Right cardiac atrium (tissue), 5 donors: ENCODE results near the gene GPR22. TPM values are rescaled to one million over a fixed set of nuclear protein-coding genes. Genes with fewer than 3 reads are reported as not detected.

ENCODE experiments used
- ATAC-seq, 2 donors: fragments of 200-7000 bp; cut with Tn5 transposase; one replicate each; pipeline versions ENCODE4 v1.8.0 to v1.9.1; 2020; ENCODE audit warnings: moderate library complexity in 2 of 2, mild to moderate bottlenecking in 1 of 2
- DNase-seq, 3 donors: peaks; one replicate each; pipeline ENCODE4 v3.0.0-alpha.2; 2020
- H3K27ac ChIP-seq: one replicate; pipeline ENCODE4 v1.5.1; 2013; ENCODE audit warnings: mild to moderate bottlenecking, low read length, control low read depth, moderate library complexity
- H3K27me3 ChIP-seq: one replicate; pipeline ENCODE4 v1.6.1; 2013; ENCODE audit not compliant: control insufficient read depth, insufficient read depth
- H3K4me1 ChIP-seq: one replicate; pipeline ENCODE4 v1.6.1; 2013; ENCODE audit warnings: low read length; ENCODE audit not compliant: control insufficient read depth, insufficient read depth
- H3K4me3 ChIP-seq: one replicate; pipeline ENCODE4 v1.5.1; 2013; ENCODE audit warnings: low read length, control low read depth
- H3K9me3 ChIP-seq: one replicate; pipeline ENCODE4 v1.6.1; 2013; ENCODE audit warnings: low read length; ENCODE audit not compliant: control insufficient read depth
- WGBS: extraction: QIAGEN DNeasy Blood & Tissue Kit; methylation state at CpG from one replicate; pipeline ENCODE4 v1.1.7; 2013; 5-methylcytosine and 5-hydroxymethylcytosine counted together
- intact Hi-C, 4 donors: fragments of 100-400 bp; cut with DNase I; formaldehyde crosslinking; loops; one replicate each; pipeline versions ENCODE4 v1.11.0 to v1.14.0; 2022 to 2023
- polyA plus RNA-seq: library from polyadenylated mRNA; stranded (reverse); fragments of 200-250 nt; gene quantifications from one replicate; pipeline ENCODE4 v1.2.3, GENCODE V29; 2013
- total RNA-seq, 4 donors: library from RNA; stranded (reverse); fragmentation: NEBNext Ultra II Directional; extraction: Animal tissue kit (Norgen Biotek cat#: 25700); gene quantifications; one replicate each; pipeline ENCODE4 v1.2.1, GENCODE V29; 2021
- donor health status: healthy with polysubstance abuse.
- donor health status: DM: no; HTN: yes; CAD: no.
- donor health status: DM: no; HTN: no; CAD: no.
- donor health status: DM: no; HTN: yes; CAD: no; lungs with severe emphysema.
- donor health status: DM: yes; HTN: yes; CAD: no.

GPR22 gene
- total and polyA plus RNA-seq, 5 donors: 15.8 to 50.0 (median 43.1) TPM

DNA sequence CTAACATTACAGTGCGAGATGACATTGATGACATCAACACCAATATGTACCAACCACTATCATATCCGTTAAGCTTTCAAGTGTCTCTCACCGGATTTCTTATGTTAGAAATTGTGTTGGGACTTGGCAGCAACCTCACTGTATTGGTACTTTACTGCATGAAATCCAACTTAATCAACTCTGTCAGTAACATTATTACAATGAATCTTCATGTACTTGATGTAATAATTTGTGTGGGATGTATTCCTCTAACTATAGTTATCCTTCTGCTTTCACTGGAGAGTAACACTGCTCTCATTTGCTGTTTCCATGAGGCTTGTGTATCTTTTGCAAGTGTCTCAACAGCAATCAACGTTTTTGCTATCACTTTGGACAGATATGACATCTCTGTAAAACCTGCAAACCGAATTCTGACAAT lies 4.3 kb downstream of the GPR22 start:
- Histone ChIP-seq H3K4me3 (peak overlapping the region; percentile 60), H3K27ac (peak overlapping the region; percentile 45), H3K27me3 (no peaks in the 10 kb centered on the region), H3K9me3 (no peaks in the 10 kb centered on the region), H3K4me1 (no peaks in the 10 kb centered on the region)
- peak in 1 of 2 donors; percentile 36 for ATAC-seq
- 61% methylated on average over 5 of the region's 5 CpGs for WGBS
- no peak for DNase-seq
- intact Hi-C loops: loop anchor here in 1 of 4 donors (10.0 kb wide), 1 partner anchor 269 kb away; no protein-coding TSS in a partner anchor

DNA sequence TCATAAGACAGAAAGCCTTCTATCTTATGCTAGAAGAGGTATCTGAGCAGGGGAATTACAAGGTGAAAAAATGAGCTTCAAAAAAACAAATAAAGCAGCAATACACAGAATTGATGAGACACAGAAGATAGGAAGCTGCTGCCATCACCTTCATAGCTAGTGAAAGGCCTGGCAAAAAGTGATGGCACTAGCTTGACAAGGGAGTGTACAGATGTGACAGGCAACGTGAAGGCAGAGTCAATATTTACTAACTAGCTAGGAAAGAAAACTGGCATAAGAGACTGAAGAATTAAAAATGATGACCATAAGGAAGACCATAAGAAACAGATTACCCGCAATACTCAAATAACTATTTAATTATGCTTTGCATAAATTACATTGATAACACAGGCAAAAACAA lies 9.4 kb downstream of the GPR22 start:
- Histone ChIP-seq H3K27ac (no peak overlapping the region), H3K9me3 (no peaks in the 10 kb centered on the region), H3K4me3 (no peak overlapping the region), H3K4me1 (no peaks in the 10 kb centered on the region), H3K27me3 (no peaks in the 10 kb centered on the region)
- DNase-seq (no peak), ATAC-seq (peak; percentile 48 to 64)
- intact Hi-C loops: loop anchor here in 2 of 4 donors (5.0 to 10.0 kb wide), 2 partner anchors 103 to 275 kb away; partner anchors contain the start of gene BCAP29 (in 1 of the 2)
- WGBS: 69% methylated on average over 2 of the region's 2 CpGs

DNA sequence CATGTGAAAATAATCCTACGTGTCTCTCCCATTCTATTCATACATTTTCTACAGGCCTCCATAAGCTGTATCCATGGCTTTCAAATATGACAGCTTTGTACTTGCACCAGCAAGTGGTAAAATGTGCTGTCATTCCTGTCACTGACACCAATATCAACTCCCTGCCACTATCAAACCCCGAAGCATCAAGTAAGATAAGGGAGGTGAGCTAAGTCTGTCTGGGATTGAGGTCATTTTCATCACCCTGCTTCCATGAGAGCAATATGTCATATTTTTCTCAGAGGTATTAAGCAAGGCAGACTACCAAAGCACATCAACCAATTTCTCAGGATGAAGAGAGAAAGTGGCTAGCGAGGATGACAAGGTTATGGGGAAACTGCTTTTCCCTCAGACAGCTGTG lies 11.1 kb downstream of the GPR22 start:
- intact Hi-C loops: no loop called here
- Histone ChIP-seq H3K27me3 (no peaks in the 10 kb centered on the region), H3K4me3 (no peak overlapping the region), H3K4me1 (no peaks in the 10 kb centered on the region), H3K27ac (no peak overlapping the region), H3K9me3 (no peaks in the 10 kb centered on the region)
- ATAC-seq (peak; percentile 91 to 95), DNase-seq (no peak)
- WGBS: 56% methylated on average over 3 of the region's 3 CpGs

DNA sequence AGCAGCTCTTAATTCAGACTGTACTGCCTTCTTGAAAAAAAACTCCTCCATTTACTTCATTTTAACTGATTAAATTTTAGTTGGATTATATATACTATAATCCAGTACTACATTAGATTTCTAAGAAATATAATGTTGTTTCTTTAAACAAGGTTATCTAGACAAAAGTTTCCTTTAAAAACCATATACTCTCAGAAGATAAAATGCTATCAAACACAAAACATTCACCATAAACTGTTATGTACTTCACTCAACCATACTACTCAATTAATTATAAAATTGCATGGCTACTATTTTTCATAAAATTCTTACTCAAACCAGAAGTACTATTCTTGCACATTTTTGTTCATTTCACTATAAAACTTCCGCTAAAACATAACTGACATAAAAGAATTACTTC lies 12.7 kb downstream of the GPR22 start:
- DNase-seq (no peak), ATAC-seq (no peak)
- no peaks in the 10 kb centered on the region for H3K4me1 ChIP-seq
- no peak overlapping the region for H3K4me3 ChIP-seq
- no peaks in the 10 kb centered on the region for H3K9me3 ChIP-seq
- intact Hi-C loops: no loop called here
- WGBS: 99% methylated on average over 1 of the region's 1 CpG
- no peak overlapping the region for H3K27ac ChIP-seq
- no peaks in the 10 kb centered on the region for H3K27me3 ChIP-seq

DNA sequence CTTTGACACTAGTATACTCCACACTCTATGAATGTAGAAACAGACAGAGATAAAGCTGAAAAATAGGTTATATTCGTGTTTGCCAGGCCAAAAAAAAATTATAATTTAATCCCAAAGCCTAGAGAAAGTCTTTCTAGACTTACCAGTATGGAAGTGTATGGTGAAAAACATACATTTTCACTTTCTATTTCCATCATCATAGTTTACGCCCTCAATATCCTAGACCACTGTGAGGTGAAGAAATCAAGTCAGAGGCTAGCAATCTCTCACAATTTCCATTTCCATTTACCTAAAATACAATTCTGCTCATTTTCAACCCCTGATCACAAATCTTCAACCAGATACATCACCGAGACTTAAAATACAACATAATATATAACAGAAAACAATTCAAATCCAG lies 16.2 kb downstream of the GPR22 start:
- Histone ChIP-seq H3K27ac (no peak overlapping the region), H3K9me3 (no peaks in the 10 kb centered on the region), H3K4me1 (no peaks in the 10 kb centered on the region), H3K4me3 (no peak overlapping the region), H3K27me3 (no peaks in the 10 kb centered on the region)
- no peak for ATAC-seq
- intact Hi-C loops: no loop called here
- 87% methylated on average over 3 of the region's 3 CpGs for WGBS
- DNase-seq: no peak

DNA sequence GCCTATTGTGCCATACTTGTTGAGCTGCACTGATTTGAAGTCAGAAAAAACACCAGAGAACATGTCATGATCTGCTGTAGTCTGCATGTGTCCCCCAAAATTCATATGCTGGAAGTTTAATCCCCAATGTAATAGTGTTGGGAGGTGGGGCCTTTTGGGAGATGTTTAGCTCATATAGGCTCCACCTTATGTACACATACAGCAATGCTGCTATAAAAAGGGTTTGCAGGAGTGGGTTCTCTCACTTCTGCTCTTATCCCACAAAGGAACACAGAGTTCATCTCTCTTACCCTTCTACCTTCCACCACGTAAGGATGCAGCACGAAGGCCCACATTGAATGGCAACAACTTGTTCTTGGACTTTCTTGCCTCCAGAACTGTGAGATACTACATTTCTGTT lies 23.0 kb downstream of the GPR22 start:
- Histone ChIP-seq H3K9me3 (no peaks in the 10 kb centered on the region), H3K27me3 (no peaks in the 10 kb centered on the region), H3K4me3 (no peak overlapping the region), H3K27ac (no peak overlapping the region), H3K4me1 (peaks cover 4% of the 10 kb centered on the region)
- intact Hi-C loops: no loop called here
- no peak for ATAC-seq
- 97% methylated on average over 2 of the region's 2 CpGs for WGBS
- DNase-seq: no peak

DNA sequence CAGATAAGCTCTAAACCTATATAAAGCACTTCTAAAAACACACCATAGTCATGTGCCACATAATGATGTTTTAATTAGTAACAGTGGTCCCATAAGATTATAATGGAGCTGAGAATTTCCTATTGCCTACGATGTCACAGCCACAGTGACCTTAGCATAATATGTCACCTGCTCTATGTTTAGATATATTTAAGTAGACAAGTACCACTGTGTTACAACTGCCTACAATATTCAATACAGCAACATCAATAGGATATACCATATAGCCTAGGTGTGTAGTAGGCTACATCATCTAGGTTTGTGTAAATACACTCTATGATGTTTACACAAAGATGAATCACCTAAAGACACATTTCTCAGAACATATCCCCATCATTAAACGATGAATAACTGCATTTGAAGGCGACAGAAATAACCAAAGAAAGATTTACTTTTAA lies 24.5 kb downstream of the GPR22 start:
- DNase-seq (no peak), ATAC-seq (no peak)
- Histone ChIP-seq H3K4me1 (peaks cover 4% of the 10 kb centered on the region), H3K27me3 (no peaks in the 10 kb centered on the region), H3K9me3 (no peaks in the 10 kb centered on the region), H3K27ac (no peak overlapping the region), H3K4me3 (no peak overlapping the region)
- intact Hi-C loops: no loop called here
- 83% methylated on average over 3 of the region's 3 CpGs for WGBS

DNA sequence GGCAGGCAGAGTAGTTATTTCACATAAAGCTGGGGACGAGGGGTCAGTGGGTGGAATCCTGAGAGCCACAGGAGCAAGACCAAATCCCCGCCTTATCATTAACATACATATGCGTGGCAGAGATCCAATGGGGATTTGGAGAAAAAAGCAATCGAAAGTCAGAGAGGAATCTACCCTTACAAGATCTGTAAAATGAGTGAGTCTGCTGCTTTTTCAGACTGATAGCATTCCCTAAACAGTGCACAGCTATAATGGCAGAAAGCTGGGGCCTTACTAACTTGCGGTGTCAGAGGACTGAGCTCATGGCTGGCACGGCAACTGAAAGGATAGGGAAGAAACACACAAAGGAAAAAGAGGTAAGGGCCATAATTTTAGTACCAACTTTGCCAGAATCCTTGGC lies 25.0 kb downstream of the GPR22 start:
- WGBS: 91% methylated on average over 6 of the region's 6 CpGs
- H3K9me3 ChIP-seq: no peaks in the 10 kb centered on the region
- intact Hi-C loops: no loop called here
- H3K27me3 ChIP-seq: no peaks in the 10 kb centered on the region
- no peak overlapping the region for H3K4me3 ChIP-seq
- H3K4me1 ChIP-seq: peaks cover 6% of the 10 kb centered on the region
- DNase-seq (no peak), ATAC-seq (no peak)
- H3K27ac ChIP-seq: no peak overlapping the region

DNA sequence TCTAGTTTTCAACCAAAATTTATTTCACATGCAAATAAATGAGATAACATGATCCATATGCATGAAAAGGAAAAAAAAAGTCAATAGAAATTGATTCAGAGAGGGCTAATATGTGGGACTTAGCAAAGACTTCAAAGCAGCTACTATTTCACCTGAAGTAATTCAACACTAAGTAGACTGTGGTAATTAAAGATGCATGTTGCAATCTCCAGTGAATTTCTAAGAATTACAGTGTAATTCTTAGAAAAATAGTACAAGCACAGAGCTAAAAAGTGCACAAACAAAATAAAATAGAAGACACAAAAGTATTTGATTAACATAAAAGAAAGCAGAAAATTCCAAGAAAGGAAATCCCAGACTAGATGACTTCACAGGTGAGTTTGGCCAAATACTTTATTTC lies 25.7 kb downstream of the GPR22 start:
- intact Hi-C loops: no loop called here
- no peak overlapping the region for H3K27ac ChIP-seq
- H3K9me3 ChIP-seq: no peaks in the 10 kb centered on the region
- H3K27me3 ChIP-seq: no peaks in the 10 kb centered on the region
- no peak for DNase-seq
- no peak for ATAC-seq
- peaks cover 6% of the 10 kb centered on the region for H3K4me1 ChIP-seq
- H3K4me3 ChIP-seq: no peak overlapping the region

DNA sequence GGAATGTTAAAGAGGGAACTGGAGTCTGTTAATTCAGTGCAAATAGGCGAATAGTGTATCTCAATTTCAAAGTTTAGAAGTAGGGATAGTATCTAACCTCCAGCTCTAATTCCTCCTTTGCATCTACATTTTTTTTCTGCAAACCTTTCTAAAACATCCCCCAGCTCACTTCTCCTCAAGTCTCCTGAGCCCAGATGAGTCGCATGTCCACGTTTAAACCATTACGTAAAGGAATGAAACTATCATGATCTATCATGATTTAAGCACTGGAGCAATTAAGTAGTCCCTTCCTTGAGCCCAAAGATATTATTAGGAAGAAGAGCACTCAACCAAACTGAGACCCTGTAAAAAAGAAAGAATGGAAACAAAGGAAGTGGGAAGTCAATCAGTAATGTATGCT lies 29.9 kb downstream of the GPR22 start:
- Histone ChIP-seq H3K27ac (no peak overlapping the region), H3K9me3 (no peaks in the 10 kb centered on the region), H3K4me1 (peaks cover 5% of the 10 kb centered on the region), H3K27me3 (no peaks in the 10 kb centered on the region), H3K4me3 (no peak overlapping the region)
- no peak for DNase-seq
- WGBS: 87% methylated on average over 4 of the region's 4 CpGs
- intact Hi-C loops: no loop called here
- ATAC-seq: no peak

DNA sequence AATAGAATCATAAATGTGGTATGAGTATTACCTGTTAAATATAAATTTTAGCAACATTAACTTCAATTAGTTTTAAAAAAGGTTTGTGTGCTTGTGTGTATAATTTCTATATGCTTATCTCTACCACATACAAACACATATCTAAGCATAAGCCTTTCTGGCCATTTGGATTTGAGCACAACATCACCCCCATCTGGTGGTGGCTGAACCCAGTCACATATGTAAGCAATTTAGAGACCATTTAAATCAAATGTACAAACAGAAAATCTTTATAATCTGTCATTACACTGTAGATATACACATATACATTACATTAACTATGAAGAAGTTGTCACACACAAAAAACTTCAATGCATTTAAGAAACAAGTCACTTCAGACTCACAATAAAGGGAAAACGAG lies 31.7 kb downstream of the GPR22 start:
- Histone ChIP-seq H3K4me1 (peaks cover 6% of the 10 kb centered on the region), H3K27ac (no peak overlapping the region), H3K9me3 (no peaks in the 10 kb centered on the region), H3K27me3 (no peaks in the 10 kb centered on the region), H3K4me3 (no peak overlapping the region)
- DNase-seq (no peak), ATAC-seq (no peak)
- WGBS: 71% methylated on average over 1 of the region's 1 CpG
- intact Hi-C loops: no loop called here

DNA sequence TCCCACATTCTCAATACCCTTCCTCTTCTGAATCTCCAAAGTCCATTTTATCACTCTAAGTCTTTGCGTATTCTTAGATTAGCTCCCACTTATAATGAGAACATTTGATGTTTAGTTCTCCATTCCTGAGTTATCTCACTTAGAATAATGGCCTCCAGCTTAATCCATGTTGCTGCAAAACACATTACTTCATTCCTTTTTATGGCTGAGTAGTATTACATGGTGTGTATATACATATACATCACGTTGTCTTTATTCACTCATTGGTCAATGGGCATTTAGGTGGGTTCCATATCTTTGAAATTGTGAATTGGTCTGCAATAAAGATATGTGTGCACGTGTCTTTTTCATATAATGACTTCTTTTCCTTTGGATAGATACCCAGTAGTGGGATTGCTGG lies 32.3 kb downstream of the GPR22 start:
- intact Hi-C loops: no loop called here
- Histone ChIP-seq H3K27ac (no peak overlapping the region), H3K4me1 (peaks cover 9% of the 10 kb centered on the region), H3K4me3 (no peak overlapping the region), H3K9me3 (no peaks in the 10 kb centered on the region), H3K27me3 (no peaks in the 10 kb centered on the region)
- 83% methylated on average over 3 of the region's 3 CpGs for WGBS
- ATAC-seq (no peak), DNase-seq (no peak)
